Fibroblast of skin of right biceps (primary cell): ENCODE data around the gene FXYD3.
"Not testable (repeated sequence)": the region's sequence is repeated elsewhere in the genome, so short reads cannot be mapped to it uniquely, and the experiment has no call there.

Experiments used
- DNase-seq: peaks from one replicate; pipeline ENCODE4 v3.0.0-alpha.2; 2013

FXYD3 gene

GRCh38 chr19:35144259-35144599 is 28.6 kb downstream of the FXYD3 start:
- no peak for DNase-seq

DNA sequence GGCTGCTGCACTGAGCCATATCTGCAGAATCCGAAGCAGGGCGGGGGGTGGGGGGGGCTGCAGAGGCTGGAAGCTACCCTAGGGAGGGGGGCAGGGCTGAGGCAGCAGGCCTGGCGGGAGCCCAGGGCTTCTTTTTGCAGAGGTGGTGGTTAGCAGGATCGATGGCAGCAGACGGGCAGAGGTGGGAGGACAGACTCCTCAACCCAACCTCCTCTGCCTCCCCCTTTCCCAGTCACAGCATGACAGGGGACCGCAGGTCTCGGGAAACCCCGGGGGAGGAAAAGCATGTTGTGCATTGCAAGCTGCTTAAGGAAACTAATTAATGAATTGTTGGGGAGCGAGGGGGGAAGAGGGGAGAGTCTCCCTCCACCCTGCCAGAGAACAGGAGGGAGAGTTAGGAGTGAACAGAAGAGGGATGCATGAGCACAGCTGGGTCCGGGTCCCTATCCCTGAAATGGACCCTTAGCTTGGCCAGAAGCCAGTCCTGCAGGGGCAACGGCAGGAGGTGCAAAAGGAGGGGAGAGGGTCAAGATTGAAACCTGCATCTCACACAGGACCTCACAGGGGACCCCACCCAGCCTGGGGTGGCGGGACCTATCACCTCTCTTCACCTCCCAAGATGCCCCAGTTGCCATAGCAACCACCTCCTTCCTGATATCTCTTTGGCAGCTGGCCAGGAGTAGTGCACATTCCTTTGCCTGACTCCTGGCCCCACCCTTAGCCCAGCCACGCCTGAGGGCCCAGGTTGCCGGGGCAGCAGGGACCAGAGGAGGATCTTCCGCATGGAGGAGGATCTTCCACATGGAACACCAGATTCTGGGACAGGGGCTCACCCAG is 29.2 kb downstream of the FXYD3 start:
- peak; percentile 32 for DNase-seq

DNA sequence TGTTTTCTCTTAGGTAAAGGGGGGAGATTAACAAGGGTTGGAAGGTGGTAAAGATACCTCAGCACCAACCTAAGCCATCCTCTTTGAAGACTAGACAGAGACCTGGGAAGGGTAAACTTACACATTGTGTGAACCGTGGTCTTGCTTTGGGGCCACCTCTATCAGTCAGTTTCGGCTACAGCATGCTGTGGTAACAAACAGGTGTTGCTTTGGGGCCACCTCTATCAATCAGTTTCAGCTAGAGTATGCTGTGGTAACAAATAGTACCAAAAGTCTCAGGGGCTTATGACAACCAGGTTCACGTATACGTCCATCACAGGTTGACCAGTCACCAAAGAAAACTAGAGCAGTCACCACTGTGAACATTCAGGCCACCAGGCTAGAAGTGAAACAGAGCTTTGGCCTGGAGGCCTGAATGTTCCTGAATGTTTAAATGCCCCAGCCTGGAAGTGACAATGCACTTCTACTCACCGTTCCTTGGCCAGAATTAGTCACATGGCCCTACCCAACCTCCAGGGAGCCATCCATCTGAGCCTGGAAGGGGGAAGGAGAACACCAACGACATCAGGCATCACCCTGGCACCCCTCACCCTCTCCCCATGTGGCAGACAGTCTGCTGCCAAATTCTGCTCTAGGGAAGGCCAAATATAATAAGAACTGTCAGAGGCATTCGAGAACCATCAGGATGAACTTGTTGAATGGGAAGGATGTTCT is 31.3 kb downstream of the FXYD3 start:
- DNase-seq = no peak

- no peak for DNase-seq
Measured at GRCh38 chr19:35149463-35149862, 33.8 kb downstream of the FXYD3 start.

DNA sequence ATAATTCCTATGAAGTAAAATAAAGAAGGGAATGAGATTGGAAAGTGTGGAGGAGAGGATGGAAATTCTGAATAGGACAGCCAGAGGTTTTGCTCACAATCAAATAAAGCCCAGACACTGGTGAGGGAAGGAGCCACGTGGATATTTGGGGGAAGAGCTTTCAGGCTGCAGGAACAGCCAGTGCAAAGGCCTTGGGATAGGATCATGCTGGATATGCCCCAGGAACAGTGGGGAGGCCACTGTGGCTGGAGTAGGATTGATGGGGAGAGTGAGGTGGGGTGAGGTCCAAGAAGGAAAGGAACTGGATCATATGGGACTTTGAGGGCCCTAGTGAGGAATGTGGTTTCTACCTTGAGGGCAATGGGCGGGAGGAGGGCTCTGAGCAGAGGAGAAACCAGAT is 34.8 kb downstream of the FXYD3 start:
- no peak for DNase-seq

- DNase-seq = no peak
Measured at GRCh38 chr19:35151273-35152065, 35.8 kb downstream of the FXYD3 start.

GRCh38 chr19:35153129-35153522 is 37.5 kb downstream of the FXYD3 start:
- DNase-seq = not testable (repeated sequence)

DNA sequence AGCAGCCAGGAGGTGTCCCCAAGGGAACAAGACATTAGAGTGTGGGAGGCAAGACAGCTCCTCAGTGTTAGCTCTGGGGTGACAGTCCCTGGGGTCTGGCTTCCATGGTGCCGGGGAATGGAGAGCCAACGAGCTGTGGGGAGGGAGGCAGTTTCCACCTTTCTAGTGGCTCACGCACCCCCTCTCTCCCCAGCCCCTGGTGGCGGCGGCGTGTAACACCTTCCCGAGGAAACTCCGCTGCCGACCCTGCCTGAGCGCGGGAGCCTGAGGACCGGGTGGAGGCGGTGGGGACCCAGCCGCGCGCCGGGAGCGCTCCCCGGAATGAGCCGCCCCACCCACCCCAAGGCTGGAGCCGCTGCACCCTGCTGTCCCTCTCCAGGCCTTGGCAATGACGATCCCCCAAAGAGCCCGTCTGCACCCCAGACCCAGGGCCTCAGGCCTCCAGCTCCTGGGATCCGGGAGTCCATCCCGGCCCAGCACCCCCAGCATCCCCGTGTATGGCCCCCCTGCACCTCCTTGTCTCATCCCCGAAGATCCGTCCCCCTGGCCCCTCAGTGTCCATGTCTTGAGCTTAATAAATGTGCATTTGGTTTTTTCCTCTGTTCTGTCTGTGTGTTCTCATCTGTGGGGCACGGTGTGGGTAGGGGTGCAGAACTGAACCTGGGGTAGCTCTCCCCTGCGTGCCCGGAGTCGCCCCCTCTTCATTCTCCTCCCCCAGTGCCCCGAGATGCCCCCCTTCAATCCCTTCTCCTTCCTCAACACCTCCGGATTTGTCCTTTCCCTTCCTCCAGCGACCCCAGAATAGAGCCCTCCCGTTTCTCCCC is 38.3 kb downstream of the FXYD3 start:
- peak; percentile 50 for DNase-seq

- peak; percentile 90 for DNase-seq
Measured at GRCh38 chr19:35154525-35155406, 39.1 kb downstream of the FXYD3 start, which contains the start of gene FXYD5. Gene FXYD5 (plus strand): TSS chr19:35154735. CDS start chr19:35155551, 816 bp downstream.

DNA sequence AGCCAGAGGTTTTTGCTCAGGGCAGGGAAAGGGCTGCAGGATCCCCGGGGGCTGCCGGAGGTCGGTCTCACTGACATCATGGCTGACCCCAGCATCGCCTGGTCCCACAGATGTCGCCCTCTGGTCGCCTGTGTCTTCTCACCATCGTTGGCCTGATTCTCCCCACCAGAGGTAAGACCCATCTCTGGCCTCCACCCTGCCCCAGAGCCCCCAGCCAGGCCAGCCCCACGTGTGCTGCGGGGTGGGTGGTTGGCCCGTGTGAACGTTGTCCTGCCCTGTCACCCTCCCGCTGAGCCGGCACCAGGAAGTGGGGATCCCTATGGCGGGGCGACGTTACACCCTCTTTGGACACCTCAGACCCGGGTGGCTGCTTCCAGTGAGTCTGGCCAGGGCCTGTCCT is 39.8 kb downstream of the FXYD3 start:
- DNase-seq = no peak

DNA sequence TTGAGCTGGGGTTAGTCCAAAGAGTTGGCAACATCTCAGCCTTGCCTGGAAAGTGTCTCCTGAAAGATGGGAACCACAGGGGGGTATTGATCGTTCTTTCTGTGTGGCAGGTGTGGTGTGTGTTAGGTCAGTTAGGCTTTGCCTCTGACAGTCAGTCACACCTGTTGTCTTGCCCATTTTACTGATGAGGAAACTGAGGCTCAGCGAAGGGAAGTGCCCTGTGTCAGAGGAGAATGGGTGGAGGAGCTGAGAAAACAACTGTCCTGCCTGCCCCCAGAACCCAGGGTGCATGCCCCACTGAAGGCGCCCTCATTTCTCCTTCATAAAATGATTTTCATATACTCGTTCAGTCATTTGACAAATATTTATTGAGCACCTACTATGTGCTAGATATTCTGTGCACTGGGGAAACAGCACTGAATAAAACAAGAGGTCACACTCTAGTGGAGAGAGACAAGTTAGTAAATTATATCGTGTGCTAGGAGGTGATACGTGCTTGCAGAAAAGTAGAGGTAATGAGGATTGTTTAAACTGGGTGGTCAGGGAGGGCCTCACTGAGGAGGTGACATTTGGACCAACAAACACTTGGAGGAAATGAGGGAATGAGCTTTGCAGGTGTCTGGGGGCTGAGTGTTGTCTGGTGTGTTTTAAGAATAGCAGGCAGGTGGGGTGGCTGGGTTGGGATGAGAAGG is 40.5 kb downstream of the FXYD3 start:
- DNase-seq = no peak

GRCh38 chr19:35156673-35157014 is 41.0 kb downstream of the FXYD3 start:
- DNase-seq = no peak

- no peak for DNase-seq
Measured at GRCh38 chr19:35157431-35157830, 41.8 kb downstream of the FXYD3 start.

DNA sequence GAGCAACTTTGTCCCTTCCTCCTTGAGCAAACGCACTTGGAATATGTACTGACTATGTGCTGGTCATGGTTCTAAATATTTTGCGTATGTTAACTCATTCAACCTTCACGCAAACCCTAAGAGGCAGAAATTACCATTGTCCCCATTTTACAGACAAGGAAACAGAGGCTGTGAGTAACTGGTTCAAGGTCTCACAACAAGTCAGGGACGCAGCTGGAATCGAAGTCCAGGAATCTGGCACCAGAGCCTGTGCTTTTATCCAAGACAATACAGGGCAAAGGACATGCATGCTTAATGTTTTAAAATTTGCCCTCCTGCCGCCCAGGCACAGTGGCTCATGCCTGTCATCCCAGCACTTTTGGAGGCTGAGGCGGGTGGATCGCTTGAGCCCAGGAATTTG is 44.0 kb downstream of the FXYD3 start:
- DNase-seq = no peak

- no peak for DNase-seq
Measured at GRCh38 chr19:35160629-35161433, 45.2 kb downstream of the FXYD3 start.

GRCh38 chr19:35161434-35161743 is 45.8 kb downstream of the FXYD3 start:
- DNase-seq = no peak

GRCh38 chr19:35162471-35163326 is 47.1 kb downstream of the FXYD3 start:
- DNase-seq = peak; percentile 45

DNA sequence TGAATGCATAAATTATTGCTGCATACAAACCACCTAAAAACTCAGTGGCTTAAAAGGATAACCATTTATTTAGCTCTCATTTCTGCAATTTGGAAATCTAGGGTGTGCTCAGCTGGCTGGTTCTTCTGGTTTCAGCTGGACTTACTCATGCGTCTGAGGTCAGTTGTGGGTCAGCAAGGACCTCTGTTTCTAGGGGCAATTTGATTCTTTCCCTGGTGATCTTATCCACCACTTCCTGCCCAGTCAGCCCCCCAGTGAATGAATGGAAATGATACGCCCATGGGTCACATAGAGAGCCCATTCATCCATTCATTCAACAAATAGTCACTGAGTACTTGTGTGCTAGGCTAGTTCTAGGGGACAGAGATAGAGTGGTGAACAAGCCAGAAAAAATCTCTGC is 48.8 kb downstream of the FXYD3 start:
- no peak for DNase-seq
